ENCODE measurements around the gene OPCML.

Gene OPCML

DNA sequence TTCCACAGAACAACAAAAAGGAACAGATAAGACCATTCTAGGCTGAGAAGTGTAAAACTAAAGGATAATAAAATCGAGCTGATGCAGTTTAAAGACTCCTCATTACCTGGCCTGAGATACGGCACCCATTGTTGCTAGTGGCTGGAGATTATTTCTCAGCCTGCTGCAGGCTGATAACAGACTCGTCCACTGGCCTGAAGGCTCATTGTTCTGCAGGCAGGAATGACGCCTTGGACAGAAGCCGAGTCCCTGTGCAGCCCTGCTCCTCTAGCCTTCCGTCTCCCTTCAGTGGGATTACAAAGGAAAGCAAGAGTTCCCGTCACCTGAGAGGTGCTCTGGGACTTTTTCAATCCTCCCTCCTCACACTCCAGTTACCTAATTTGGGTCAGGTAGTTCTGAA lies 1065.3 kb downstream of the OPCML start:
- DNase-seq (ENCODE audit: low read depth): no peak

DNA sequence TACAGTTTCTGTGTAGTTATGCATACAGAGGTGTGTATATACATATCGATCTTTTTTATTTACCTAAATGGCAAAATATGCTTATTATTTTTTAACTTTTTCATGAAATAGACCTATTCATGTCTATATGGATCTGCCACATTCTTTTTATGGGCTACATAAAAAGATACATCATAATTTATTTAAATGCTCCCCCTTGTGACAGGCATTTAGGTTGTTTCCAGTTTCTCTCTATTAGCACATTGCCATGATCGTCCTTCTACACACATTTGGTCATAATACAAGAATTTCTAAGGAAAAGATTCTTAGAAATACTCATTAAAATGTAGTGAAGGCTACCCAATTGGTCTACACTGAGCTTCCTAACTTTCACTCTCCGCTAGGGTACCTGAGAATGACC lies 1067.4 kb downstream of the OPCML start:
- DNase-seq (ENCODE audit: low read depth): no peak

DNA sequence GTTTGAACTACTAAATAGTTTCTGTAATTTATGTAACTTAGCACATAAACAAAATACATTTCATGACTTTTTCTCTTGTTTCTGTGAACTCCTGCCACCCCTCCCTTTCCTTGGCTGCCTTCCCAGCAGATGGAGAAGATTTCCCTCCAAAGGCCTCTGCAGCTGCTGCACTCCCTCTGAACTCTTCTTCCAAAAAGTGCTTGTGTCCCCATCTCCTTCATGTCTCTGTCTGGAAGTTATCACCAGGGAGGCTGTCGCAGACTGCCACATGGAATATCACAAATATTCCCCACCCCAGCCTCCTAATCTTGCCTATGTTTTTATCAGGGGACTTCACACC lies 1068.3 kb downstream of the OPCML start:
- no peak for DNase-seq (ENCODE audit: low read depth)

DNA sequence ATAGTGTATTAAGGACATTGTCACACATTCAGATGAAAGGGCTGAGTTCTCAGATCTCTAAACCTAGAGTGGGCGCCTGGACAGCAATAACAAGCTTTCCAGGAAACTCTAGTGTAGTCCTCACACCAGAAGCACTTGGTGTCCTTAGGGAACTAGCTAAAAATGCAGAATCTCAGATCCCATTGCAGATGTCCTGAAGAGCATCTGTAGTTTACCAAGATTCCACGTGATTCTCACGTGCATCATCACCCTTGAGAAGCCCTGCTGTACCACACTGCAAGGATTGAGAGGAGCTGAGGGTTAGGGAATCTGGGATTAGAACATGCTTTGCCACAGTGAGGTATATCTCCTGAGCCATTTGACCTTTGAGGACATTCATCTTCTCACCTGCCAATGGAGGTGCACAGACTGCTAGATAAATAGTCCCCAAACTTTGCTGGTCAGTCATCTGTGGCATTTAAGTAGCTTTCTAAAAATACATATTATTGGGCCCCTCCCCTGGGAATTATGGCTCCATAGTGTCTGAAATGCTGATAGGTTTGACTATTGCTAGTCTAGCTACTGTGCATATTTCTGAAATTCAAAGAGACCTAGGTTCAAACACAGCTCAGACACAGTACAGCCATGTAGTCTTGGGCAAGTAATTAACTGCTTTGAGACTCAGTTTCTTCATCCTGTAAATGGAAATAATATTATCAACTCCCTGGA lies 1068.9 kb downstream of the OPCML start:
- no peak for DNase-seq (ENCODE audit: low read depth)

GRCh38 chr11:132459736-132460135 lies 1072.6 kb downstream of the OPCML start:
- DNase-seq (ENCODE audit: low read depth): no peak

DNA sequence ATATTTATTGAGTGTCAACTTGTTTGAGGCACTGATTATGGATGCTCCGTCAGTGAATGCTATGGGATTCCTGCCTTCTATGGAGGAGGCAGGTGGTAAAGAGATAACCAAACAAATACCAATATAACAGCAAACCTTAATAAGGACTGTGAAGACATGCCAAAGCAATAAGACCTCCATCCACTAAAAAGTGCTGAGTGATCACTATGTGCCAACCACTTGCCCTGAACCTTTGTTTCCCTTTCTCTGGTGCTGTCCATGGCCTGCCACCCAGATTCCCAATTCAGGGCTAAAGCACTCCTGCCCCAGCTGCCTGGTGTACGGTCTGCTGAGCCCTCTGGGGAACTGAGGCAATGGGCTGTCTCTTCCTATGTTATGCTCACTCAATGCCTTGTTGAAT lies 1074.9 kb downstream of the OPCML start:
- DNase-seq (ENCODE audit: low read depth): no peak

DNA sequence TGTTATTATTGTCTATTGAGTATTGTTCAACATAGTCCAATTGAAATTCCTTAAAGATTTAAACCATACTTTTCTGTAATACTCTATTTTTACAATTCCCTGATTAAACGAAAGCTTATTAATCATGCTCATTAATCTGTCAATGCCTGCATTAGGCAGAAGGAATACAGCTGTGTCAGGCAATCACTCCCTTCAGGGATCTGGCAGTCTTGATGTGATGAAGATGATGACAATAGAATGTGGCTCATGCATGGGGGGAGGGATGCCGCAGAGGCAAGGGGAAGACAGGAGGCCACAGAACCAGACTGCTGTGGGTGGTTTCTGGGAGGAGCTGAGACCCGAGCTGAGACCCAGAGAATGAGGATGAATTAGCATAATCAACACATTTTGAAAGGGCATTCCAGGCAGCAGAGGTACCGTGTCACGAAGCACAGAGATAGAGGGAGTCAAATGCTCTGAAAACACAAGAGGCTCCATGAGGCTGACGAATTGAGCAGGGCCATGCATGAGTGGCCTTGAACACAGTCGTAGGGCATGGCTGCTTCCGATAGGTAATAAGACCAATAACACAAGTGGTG lies 1075.5 kb downstream of the OPCML start:
- DNase-seq (ENCODE audit: low read depth): no peak

- no peak for DNase-seq (ENCODE audit: low read depth)
Observed at GRCh38 chr11:132455044-132455443, 1077.3 kb downstream of the OPCML start.

DNA sequence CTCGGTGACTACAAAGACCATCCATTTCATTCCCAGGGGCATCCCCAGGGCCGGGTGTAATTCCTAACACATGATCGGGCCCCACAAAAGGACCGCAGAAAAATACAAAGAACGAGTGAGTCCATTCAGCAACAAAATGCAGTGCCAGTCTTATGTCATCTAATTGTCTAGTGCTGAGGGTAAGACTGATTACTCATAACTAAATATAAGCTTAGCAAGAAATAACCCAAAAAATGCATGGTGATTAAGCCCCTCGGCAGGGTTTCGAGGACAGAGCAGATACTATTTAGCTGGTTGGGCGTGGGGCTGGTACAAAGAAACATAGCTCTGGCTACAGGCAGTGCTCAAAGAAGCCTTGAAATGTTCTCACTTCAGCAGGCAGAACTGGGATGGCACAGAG lies 1078.9 kb downstream of the OPCML start:
- DNase-seq (ENCODE audit: low read depth): no peak

GRCh38 chr11:132452616-132453015 lies 1079.7 kb downstream of the OPCML start:
- DNase-seq (ENCODE audit: low read depth): no peak

DNA sequence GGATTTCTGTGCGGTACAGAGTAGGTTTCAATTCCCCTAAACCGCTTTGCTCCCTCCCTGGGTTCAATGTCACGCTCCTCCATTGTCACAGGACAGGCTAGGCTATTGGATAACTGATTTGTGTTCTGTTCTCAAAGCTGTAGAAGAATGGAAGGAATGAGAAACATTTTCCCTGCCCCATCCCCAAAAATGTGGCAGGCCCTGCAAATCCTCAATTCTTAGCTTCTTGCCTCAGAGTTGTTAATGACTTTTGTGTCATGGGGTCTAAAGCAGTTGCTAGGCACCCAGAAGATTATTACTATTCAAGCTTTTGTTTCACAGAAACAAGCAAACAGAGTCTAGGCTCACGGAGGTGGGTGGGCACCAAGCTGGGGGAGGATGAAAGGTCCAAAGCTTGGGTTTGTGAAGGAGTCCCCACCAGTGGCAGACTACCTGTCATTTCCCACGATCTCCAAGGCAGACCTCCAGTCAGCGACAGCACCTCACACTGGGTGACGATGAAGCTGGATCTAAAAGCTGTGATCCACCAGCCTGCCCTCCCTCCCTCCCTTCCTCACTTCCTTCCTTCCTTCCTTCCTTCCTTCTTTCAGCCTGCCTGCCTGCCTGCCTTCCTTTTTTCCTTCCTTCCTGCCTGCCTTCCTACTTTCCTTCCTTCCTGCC lies 1080.2 kb downstream of the OPCML start:
- DNase-seq (ENCODE audit: low read depth): no peak

- no peak for DNase-seq (ENCODE audit: low read depth)
Observed at GRCh38 chr11:132450631-132451030, 1081.7 kb downstream of the OPCML start.

GRCh38 chr11:132448334-132448995 lies 1083.8 kb downstream of the OPCML start:
- no peak for DNase-seq (ENCODE audit: low read depth)

DNA sequence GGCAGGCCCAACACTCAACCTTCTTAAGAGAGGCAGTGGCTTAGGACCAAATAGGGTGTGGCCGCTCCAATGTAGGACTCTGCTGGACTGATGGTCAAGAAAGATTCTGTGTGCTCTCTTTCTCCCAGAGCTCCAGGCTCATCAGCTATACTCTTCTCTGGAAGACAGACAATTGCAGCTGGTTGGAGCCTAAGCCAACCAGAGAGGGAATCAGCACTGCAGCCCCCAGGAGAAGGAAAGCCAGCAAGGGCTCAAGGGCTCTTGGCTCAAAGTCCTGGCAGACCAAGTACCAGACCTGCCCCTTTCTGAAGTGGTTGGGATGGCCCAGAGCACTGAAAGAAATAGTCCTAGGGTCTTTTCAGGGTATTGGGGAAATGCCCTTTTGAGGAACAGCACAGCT lies 1084.5 kb downstream of the OPCML start:
- DNase-seq (ENCODE audit: low read depth): no peak

GRCh38 chr11:132445859-132446291 lies 1086.4 kb downstream of the OPCML start:
- no peak for DNase-seq (ENCODE audit: low read depth)

DNA sequence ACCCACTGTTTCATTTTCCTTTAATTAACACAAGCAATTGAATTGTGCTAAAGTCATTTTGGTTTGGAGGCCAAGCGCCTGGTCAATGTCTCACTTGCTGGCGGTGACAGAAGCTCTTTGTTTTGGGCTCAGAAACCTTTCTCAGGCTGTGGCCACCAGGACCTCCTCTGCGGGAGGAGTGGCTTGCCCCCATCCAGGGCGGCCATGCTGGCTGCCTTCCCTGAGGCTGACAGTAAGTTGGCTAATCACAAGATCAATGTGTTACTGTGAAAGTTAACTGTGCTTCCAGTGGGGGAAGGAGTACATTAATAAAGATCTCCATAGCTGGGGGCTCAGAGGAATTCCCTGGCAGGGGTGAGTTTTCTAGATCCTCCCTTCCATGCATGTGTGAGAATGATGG lies 1087.4 kb downstream of the OPCML start:
- DNase-seq (ENCODE audit: low read depth): no peak

GRCh38 chr11:132439711-132440255 lies 1092.5 kb downstream of the OPCML start:
- no peak for DNase-seq (ENCODE audit: low read depth)

- no peak for DNase-seq (ENCODE audit: low read depth)
Observed at GRCh38 chr11:132438418-132438817, 1093.9 kb downstream of the OPCML start.

- DNase-seq (ENCODE audit: low read depth): no peak
Observed at GRCh38 chr11:132430429-132431062, 1101.8 kb downstream of the OPCML start.

- no peak for DNase-seq (ENCODE audit: low read depth)
Observed at GRCh38 chr11:132429685-132430084, 1102.6 kb downstream of the OPCML start.

GRCh38 chr11:132427611-132428010 lies 1104.7 kb downstream of the OPCML start:
- DNase-seq (ENCODE audit: low read depth): no peak

DNA sequence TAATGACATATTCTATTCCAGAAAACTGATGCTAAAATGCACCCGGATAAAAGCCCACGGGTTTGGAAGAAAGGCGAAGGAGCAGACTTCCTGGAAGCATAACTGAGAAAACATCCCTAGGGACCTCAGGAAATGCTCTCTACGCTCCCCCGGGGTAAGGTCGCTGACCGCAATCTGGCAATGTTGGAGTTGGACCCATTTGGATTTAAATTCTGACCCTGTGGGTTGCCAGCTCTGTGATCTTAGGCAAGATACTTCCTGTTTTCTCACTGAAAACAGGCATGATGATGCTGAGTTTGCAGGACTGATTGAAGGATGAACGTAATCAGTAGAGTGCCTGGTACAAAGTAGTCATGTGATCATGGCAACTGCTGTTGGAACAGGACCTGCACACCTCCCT lies 1107.9 kb downstream of the OPCML start:
- no peak for DNase-seq (ENCODE audit: low read depth)

Measured in iris pigment epithelial cell (primary cell).